HG02885 (cell line): ENCODE data around the gene JMJD6.
"Not testable (repeated sequence)": the region's sequence is repeated elsewhere in the genome, so short reads cannot be mapped to it uniquely, and the experiment has no call there.

Experiments used
- ATAC-seq: cut with Tn5 transposase; IDR thresholded peaks from one replicate; pipeline ENCODE4 v1.9.1; 2021; ENCODE audit warnings: mild to moderate bottlenecking; ENCODE audit not compliant: unreplicated experiment, poor library complexity

JMJD6 gene

GRCh38 chr17:76720211-76720610 is 6.2 kb downstream of the JMJD6 start:
- ATAC-seq, result no peak

DNA sequence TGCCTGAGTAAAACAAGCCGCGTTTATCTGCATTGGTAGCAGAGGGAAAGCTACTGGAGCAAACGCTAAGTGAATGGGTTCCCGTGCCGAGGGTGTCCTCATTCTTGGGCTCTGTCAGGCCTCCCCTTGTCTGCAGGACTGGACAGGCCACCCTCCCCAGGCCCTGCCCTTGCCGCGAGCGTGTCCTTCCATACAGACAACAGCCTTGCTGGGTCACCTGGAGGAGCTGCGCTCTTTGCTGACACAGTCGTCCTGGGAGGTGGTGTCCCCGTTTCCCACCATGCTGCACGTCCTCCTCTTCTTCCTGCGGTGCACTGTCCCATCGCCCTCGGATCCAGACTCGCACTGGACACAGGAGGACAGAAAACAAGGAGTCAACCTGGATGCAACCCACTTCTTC is 7.9 kb downstream of the JMJD6 start:
- no peak for ATAC-seq

DNA sequence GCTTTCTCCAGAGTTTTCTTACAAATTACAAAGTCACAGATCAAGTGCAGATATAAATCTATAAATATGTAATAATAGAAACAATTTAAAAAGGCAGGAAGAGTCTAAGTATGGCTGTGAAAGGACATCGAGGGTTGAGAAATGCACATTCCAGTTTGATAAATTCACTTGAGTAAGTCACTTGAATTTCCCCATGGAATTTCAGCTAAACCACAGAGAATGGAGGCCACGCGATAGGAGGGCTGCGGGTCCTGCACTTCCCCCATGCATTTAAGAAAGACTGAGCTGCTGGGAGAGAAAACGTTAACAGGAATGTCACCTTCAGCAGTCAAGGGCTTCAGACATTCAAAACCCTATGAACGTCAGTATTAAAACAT is 9.6 kb downstream of the JMJD6 start:
- ATAC-seq, result no peak

- no peak for ATAC-seq
These were observed 10.1 kb downstream of the JMJD6 start for GRCh38 chr17:76716146-76716838.

- ATAC-seq, result no peak
These were observed 10.9 kb downstream of the JMJD6 start for GRCh38 chr17:76715496-76715830.

DNA sequence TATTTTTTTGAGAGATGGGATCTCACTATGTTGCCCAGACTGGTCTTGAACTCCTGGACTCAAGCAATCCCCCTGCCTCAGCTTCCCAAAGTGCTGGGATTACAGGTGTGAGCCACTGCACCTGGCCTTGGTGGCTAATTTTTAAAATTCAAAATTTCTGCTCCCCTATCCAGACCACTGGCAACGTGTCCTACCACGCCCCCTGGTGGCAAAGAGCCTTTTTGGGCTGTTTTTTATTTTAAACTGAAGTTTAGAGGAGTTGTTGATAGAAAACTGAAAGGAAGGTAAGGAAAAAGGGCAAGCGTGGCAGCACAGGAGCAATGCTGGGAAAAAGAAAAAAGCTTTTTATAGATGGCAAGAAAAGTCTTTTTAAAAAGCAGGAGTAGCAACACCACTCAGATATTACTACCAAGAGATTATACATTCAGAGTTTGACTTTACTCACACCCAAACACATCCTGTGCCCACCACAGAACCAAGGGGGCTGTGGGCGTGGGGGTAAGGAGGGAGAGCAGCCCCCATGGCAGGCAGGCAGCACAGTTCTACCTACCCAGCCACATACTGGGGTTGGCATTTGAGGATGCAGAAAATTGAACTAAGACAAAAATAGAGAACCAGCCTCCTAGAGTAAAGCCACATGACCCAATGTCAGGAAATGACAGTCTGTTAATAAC is 11.4 kb downstream of the JMJD6 start:
- ATAC-seq, result no peak

DNA sequence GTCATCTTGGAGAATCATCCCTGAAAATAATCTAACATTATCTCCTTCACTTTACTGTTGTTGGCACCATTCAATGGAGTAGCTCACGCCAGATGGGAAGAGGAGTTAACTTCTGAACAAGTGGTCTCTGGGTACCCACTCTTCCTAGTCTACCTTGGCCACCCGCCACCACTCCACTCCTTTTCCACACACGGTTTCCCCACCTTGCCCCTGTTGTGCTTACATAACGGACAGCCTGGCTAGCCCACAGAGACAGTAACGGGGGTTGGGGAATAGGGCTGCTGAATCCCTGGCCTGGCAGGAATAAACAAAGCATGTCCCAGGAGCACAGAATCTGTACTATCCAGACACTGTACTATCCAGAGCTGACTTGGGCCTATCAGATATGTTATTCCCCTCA is 12.1 kb downstream of the JMJD6 start:
- ATAC-seq, result no peak

DNA sequence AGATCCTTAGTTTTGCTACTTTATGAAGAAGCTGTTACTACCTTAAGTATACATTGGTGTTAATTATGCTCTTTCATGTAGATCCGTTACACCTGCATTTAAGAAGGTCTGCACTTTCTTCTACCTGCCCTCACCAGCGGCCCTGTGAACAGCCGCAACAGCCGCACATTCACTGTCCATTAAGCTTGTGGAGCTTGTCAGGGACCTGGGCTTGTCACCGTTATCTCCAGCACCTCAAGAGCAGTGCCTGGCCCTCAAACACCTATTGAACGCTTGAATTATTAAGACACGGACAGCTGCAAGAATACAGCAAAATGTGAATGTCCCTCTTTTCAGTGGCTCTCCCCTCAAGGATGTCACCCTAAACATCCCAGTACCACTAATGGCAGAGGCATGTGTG is 12.6 kb downstream of the JMJD6 start:
- ATAC-seq, result no peak

DNA sequence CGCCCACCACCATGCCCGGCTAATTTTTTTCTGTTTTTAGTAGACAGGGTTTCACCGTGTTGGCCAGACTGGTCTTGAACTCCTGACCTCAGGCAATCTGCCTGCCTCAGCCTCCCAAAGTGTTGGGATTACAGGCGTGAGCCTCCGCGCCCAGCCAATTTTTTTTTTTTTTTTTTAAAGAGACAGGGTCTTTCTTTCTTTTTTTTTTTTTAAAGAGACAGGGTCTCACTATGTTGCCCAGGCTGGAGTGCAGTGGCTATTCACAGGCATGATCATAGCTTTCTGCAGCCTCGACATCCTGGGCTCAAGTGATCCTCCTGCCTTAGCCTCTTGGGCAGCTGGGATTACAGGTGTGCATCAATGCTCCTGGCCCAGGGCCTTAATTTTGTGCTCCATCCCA is 14.1 kb downstream of the JMJD6 start:
- not testable (repeated sequence) for ATAC-seq

GRCh38 chr17:76710863-76711611 is 15.4 kb downstream of the JMJD6 start, which contains the start of gene MXRA7:
Gene MXRA7 (minus strand): TSS chr17:76710965. CDS start chr17:76710946, 19 bp downstream.
- ATAC-seq, result no peak

DNA sequence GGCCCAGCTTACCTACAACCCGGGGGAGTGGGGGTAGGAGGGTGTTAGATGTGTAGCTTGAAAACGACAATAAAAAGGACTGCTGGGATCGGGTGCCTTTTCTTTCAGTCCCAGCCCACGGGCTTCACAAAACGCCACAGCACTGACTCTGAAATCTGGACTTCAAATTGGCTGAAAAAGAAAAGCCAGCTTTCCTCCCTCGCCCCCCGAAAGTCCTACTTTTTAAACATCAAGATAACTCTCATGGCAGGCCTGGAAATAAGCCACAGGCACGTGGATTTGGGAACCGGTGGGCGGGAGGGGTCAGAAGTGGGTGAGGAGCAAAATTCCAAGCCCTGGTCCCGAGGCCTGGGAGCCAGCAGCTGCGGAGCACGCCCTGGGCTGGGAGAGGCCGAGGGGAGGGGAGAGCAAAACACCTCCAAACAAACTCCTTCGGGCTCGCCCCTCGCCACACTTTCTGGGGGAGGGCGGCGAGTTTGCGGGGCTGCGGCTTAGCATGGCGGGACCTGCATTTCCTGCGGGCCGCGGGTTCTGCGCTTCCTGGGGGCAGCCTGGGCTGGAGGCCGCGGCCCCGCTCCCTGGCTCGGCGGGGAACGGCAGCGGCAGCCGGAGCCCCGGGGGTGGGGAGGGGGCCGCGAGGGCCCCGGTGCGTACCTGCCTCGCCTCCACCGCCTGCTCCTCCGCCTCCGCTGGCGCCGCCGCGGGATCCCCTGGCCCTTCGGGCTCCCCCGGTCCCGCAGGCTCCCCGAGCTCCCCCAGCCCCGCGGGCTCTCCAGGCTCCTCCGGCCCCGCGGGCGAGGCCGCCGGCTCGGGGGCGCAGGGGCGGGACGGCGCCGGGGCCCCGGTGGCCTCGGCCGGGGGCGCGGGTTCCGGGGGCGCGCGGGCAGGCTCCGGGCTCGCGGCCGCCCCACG is 16.2 kb downstream of the JMJD6 start:
- not testable (repeated sequence) for ATAC-seq

DNA sequence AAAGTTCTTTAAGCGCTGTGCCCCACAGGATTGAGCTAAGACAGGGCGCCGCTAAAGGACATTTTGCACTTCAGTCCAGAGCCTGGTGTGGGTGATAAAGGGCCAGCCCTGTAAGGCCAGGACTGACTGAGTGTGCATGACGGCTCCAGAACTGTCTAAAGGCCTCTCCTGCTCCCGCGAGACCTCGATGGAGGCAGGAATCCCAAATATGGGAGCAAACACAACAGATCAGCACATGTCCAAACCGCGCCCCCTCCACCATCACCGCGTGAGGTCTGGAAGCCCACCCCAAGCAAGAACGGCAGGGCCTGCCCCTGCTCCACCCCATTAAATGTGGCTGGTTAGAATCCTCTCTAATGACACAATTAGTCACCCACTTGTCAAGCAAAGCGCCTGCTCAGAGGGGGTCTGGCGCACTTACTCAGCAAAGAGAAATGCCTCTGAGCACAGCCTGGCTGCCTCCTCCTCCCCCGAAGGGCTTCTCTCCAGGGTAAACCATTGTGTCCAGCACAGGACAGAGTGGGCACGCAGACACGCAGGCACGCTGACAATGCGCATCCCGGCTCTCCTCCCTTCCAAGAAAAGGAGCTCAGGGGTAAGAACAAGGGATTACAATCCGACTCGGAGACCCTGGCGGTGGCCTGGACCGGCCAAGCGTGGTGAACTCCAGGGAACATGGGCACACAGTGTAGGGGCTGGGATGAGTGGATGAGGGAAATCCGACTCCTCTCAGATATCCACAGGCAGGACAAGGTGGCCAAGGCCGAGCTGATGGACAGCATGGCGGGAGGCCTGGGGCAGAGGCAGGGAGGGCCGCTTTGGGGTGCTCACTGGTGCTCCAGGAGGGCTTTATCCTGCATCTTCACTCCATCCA is 17.1 kb downstream of the JMJD6 start:
- no peak for ATAC-seq

DNA sequence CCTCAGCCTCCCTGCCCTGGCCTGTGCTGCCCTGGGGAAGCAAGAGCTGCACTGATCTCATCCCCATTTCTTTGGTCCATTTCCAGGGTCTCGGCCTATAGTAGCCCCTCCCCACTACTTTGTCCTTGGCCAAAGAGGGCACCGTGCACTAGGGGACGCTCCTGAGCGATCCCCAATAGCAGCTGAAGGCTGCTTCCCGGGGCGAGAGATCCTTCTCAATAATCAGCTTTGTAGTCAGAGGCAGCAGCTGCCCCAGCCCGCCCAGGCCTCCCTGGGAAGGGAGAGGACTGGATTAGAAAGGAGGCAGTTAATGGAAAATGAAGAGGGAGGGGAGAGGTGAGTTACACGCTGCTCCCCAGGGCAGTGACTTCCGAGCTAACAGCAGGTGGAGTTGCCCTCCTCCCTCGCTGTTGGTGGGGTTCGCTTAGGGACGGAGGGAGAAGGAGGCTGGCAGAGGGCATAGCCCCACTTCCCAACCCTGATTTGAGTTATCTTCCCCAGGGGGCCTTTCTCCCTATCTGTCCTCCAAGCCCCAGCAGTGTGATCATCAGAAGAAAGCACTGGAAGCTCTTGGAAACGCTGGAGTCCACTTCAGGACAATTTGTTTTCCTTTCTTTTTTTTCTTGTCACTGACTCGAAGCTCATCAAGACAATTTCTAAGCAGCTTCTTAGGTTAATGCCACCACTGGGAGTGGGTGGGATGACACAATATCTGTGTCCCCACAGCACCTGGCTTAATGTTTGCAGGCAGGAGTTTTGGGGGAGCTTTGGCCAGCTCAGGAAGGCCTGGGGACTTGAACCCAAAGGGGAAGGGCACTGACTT is 18.2 kb downstream of the JMJD6 start:
- ATAC-seq, result no peak

GRCh38 chr17:76706817-76707216 is 19.6 kb downstream of the JMJD6 start:
- ATAC-seq, result no peak

- ATAC-seq, result no peak
These were observed 21.6 kb downstream of the JMJD6 start for GRCh38 chr17:76704805-76705204.

GRCh38 chr17:76702941-76703637 is 23.3 kb downstream of the JMJD6 start:
- ATAC-seq, result no peak

DNA sequence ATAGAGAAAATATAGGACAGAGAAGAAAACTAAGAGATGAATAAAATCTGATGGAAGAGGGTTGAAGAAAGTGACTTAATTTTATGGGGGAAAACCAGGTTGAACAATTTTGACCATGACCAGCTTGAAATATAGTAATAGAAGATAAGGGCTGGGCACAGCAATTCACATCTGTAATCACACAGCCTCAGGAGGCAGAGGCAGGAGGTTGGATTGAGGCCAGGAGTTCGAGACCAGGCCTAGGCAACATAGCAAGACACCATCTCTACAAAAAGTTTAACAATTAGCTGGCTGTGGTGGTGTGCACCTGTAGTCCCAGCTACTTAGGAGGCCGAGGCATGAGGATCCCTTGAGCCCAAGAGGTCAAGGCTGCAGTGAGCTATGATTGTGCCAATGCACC is 24.3 kb downstream of the JMJD6 start:
- ATAC-seq, result no peak

DNA sequence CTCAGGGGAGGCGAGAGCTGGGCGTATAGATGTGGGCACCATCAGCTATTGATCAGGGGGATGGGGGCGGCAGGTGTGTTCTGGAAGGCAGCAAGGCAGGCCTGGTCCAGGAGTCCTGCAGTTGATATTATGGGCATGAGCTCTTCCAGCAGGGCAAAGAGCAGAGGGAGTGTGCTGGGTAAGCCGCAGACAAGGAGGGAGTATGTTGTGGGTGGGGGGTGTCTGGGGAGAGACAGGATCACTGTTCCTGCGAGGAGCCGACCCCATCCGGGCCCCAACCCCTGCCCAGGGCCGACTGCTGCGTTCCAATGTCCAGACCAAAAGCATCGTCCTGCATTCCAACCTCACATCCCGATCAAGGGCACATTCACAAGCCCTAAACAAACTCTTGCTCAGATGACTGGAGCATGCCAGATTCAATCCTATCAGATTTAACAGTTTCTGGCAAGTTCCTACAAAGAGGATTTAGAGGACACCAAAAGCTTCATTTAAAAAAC is 24.9 kb downstream of the JMJD6 start:
- no peak for ATAC-seq
